Prostate gland (tissue), 2 donors: ENCODE results near the gene ANKS3.

ENCODE experiments used
- CTCF ChIP-seq, 4 experiments: fragments of 200-600 bp in 2 of 4; fragments of 450-650 bp in 2 of 4; sonication (generic) in 2 of 4; IDR thresholded peaks; 1 replicate in 3 of 4; 2 replicates in 1 of 4; pipeline ENCODE4 v1.5.1; 2016 to 2019; ENCODE audit warnings: antibody characterized with exemption in 4 of 4, mild to moderate bottlenecking in 2 of 4, moderate library complexity in 2 of 4
- POLR2A ChIP-seq: fragments of 450-650 bp; IDR thresholded peaks from one replicate; pipeline ENCODE4 v1.6.1; 2016; ENCODE audit warnings: antibody characterized with exemption, mild to moderate bottlenecking
- POLR2AphosphoS5 ChIP-seq: sonication (generic); formaldehyde crosslinking; IDR thresholded peaks from one replicate; pipeline ENCODE4 v1.6.1; 2017; ENCODE audit warnings: antibody characterized with exemption

GRCh38 chr16:4783251-4783950 is 49.3 kb upstream of the ANKS3 start:
- TF ChIP-seq POLR2A = no peak
- TF ChIP-seq POLR2AphosphoS5 = no peak
- TF ChIP-seq CTCF (IDR thresholded peaks at IDR 0.05) = no peak
